H1 (cell line): ENCODE results near the gene GAB2.

Experiments used
- CEBPB ChIP-seq: IDR thresholded peaks from 2 replicates; pipeline ENCODE4 v1.6.1; 2012; ENCODE audit warnings: low read depth, low read length
- POLR2A ChIP-seq, 2 experiments: IDR thresholded peaks; 1 replicate in 1 of 2; 2 replicates in 1 of 2; pipeline ENCODE4 v1.6.1; 2011; ENCODE audit warnings: low read depth in 2 of 2, low read length in 2 of 2, mild to moderate bottlenecking in 2 of 2; ENCODE audit errors: control extremely low read depth in 1 of 2
- POLR2AphosphoS5 ChIP-seq: IDR thresholded peaks from 2 replicates; pipeline ENCODE4 v1.6.1; 2011; ENCODE audit warnings: low read depth, low read length
- RAD21 ChIP-seq, 2 experiments: IDR thresholded peaks in 1 of 2; conservative IDR thresholded peaks in 1 of 2; 2 replicates each; pipeline ENCODE4 v1.6.1; 2011; ENCODE audit warnings: low read depth in 2 of 2, low read length in 2 of 2, improper control_type of control experiment in 1 of 2, inconsistent platforms in 1 of 2, mild to moderate bottlenecking in 1 of 2, moderate library complexity in 1 of 2

DNA sequence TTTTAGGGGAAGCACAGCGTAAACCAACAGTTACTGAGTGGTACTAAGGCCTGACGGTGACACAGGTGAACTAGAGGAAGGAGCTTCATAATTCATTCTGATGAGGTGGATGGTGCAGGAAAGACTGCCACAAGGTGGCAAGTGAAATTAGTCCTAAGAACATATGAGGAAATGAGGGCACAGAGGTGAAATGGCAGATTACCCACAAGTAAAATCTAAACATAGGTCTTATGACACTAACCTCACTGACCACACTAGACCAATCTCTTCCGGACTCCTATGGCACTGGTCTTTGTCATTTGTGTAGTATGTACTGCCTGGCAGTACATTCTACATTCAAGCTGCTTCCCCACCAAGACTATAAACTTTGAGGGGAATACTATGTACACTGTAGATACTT lies 20.2 kb downstream of the GAB2 start:
- TF ChIP-seq POLR2A (IDR thresholded peaks at IDR 0.05; ENCODE audit: control extremely low read depth in 1 of 2, low read depth in 2 of 2, low read length in 2 of 2): no peak
- TF ChIP-seq CEBPB: no peak
- TF ChIP-seq RAD21 (IDR thresholded peaks at IDR 0.05 in 1 of 2, conservative IDR thresholded peaks at IDR 0.05 in 1 of 2; ENCODE audit: low read depth in 2 of 2, low read length in 2 of 2): no peak
- TF ChIP-seq POLR2AphosphoS5: no peak
